ENCODE results near the gene PSPH.
A peak's percentile ranks its signal among the peaks of the same experiment; 100 is the strongest.
"Not testable (repeated sequence)": the region's sequence is repeated elsewhere in the genome, so short reads cannot be mapped to it uniquely, and the experiment has no call there.

The PSPH gene

DNA sequence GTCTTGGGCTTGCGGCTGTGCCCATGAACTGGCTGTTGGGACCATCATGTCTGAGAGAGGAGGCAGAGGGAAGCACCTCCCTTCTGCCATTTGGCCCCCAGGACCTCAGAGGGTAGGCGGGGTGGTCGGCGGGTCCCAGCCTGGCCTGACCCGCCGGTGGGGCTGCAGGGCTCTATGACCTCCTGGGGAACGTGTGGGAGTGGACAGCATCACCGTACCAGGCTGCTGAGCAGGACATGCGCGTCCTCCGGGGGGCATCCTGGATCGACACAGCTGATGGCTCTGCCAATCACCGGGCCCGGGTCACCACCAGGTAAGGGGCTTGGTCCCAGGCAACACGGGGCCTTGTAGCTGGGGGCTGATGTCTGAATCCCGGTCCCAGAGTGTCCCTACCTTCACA is 27.0 kb upstream of the PSPH start:
- H3K27ac ChIP-seq, result no peak overlapping the region

DNA sequence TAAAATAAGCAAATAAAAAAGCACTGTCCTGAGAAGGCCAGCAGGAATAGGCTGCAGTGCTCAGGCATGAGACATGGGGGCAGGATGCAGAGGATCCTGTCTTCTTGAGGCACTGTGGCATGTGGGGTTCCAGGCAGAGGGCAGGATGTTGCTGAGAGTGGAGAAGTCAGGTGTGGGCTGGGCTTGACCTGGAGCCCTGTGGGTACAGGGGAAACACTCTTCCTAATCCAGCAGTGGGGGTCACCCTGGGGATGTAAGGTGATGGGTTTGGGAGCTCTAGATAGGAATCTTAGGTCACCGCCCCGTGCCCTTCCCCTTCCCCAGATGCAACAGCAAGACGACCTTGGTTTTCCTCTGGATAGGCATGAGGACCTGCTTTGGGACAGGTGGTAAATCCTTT is 26.4 kb upstream of the PSPH start:
- no peak overlapping the region for H3K4me2 ChIP-seq
- H3K27me3 ChIP-seq (ENCODE audit: insufficient read depth, low read depth), result no peaks in the 10 kb centered on the region
- no peaks in the 10 kb centered on the region for H3K36me3 ChIP-seq (ENCODE audit: insufficient read depth)
- no peak overlapping the region for H2AFZ ChIP-seq (ENCODE audit: low read depth)
- no peaks in the 10 kb centered on the region for H3K79me2 ChIP-seq (ENCODE audit: insufficient read depth, low read depth)
- no peak overlapping the region for H3K27ac ChIP-seq
- H3K9ac ChIP-seq, result no peak overlapping the region
- TF ChIP-seq, protein P1, sequence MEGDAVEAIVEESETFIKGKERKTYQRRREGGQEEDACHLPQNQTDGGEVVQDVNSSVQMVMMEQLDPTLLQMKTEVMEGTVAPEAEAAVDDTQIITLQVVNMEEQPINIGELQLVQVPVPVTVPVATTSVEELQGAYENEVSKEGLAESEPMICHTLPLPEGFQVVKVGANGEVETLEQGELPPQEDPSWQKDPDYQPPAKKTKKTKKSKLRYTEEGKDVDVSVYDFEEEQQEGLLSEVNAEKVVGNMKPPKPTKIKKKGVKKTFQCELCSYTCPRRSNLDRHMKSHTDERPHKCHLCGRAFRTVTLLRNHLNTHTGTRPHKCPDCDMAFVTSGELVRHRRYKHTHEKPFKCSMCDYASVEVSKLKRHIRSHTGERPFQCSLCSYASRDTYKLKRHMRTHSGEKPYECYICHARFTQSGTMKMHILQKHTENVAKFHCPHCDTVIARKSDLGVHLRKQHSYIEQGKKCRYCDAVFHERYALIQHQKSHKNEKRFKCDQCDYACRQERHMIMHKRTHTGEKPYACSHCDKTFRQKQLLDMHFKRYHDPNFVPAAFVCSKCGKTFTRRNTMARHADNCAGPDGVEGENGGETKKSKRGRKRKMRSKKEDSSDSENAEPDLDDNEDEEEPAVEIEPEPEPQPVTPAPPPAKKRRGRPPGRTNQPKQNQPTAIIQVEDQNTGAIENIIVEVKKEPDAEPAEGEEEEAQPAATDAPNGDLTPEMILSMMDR (conservative IDR thresholded peaks at IDR 0.05; ENCODE audit: low read depth, low read length), result no peak
- no peak overlapping the region for H3K4me3 ChIP-seq (IDR thresholded peaks at IDR 0.05; ENCODE audit: insufficient read depth, low read depth, low read length)
- H4K20me1 ChIP-seq (ENCODE audit: insufficient read depth), result no peaks in the 10 kb centered on the region
- H3K4me1 ChIP-seq (ENCODE audit: low read depth, poor library complexity, severe bottlenecking), result peaks cover 5% of the 10 kb centered on the region

More for the DNA sequence above, 27.0 kb upstream of the PSPH start:
- Histone ChIP-seq H3K4me1 (ENCODE audit: low read depth, poor library complexity, severe bottlenecking) (peaks cover 5% of the 10 kb centered on the region), H3K4me3 (IDR thresholded peaks at IDR 0.05; ENCODE audit: insufficient read depth, low read depth, low read length) (no peak overlapping the region), H3K27me3 (ENCODE audit: insufficient read depth, low read depth) (no peaks in the 10 kb centered on the region), H3K9ac (no peak overlapping the region), H4K20me1 (ENCODE audit: insufficient read depth) (no peaks in the 10 kb centered on the region), H3K36me3 (ENCODE audit: insufficient read depth) (no peaks in the 10 kb centered on the region), H2AFZ (ENCODE audit: low read depth) (no peak overlapping the region), H3K79me2 (ENCODE audit: insufficient read depth, low read depth) (no peaks in the 10 kb centered on the region), H3K4me2 (no peak overlapping the region)
- TF ChIP-seq, protein P1 (conservative IDR thresholded peaks at IDR 0.05; ENCODE audit: low read depth, low read length), result no peak

DNA sequence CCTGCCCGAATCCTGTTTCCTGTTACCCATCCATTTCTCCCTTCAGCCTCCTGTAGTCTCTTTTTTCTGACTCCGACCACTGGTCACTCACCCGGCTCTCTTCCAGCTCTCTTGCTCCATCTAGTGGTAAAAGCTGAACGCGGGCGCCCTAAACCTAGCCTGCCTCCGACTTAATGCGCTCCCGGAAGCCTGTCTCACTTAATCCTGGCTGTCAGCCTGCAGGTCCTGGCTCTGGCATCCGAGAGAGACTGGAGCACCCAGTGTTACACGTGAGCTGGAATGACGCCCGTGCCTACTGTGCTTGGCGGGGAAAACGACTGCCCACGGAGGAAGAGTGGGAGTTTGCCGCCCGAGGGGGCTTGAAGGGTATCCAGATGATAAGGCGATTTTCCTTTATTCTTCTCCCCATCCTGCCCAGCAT is 23.1 kb upstream of the PSPH start:
- H3K27me3 ChIP-seq (ENCODE audit: insufficient read depth, low read depth), result no peaks in the 10 kb centered on the region
- no peak overlapping the region for H3K4me2 ChIP-seq
- TF ChIP-seq, protein P1 (conservative IDR thresholded peaks at IDR 0.05; ENCODE audit: low read depth, low read length), result peak; percentile 76
- no peaks in the 10 kb centered on the region for H3K36me3 ChIP-seq (ENCODE audit: insufficient read depth)
- H4K20me1 ChIP-seq (ENCODE audit: insufficient read depth), result no peaks in the 10 kb centered on the region
- no peak overlapping the region for H3K27ac ChIP-seq
- no peak overlapping the region for H2AFZ ChIP-seq (ENCODE audit: low read depth)
- H3K79me2 ChIP-seq (ENCODE audit: insufficient read depth, low read depth), result no peaks in the 10 kb centered on the region
- H3K4me1 ChIP-seq (ENCODE audit: low read depth, poor library complexity, severe bottlenecking), result peaks cover 3% of the 10 kb centered on the region
- no peak overlapping the region for H3K9ac ChIP-seq
- H3K4me3 ChIP-seq (IDR thresholded peaks at IDR 0.05; ENCODE audit: insufficient read depth, low read depth, low read length), result no peak overlapping the region

DNA sequence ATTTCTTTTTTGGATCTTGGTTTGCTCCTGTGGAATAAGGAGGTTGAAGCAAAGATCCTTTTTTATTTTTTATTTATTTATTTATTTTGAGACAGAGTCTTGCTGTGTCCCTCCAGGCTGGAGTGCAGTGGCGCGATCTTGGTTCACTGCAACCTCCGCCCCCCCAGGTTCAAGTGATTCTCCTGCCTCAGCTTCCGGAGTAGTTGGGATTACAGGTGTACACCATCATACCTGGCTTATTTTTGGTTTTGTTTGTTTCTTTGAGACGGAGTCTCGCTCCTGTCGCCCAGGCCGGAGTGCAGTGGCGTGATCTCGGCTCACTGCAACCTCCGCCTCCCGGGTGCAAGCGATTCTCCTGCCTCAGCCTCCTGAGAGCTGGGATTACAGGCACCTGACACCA is 15.1 kb upstream of the PSPH start:
- H3K27ac ChIP-seq; H3K27me3 ChIP-seq (ENCODE audit: insufficient read depth, low read depth); H3K4me3 ChIP-seq (IDR thresholded peaks at IDR 0.05; ENCODE audit: insufficient read depth, low read depth, low read length); H4K20me1 ChIP-seq (ENCODE audit: insufficient read depth); H3K9ac ChIP-seq; H3K36me3 ChIP-seq (ENCODE audit: insufficient read depth); H3K4me2 ChIP-seq; H2AFZ ChIP-seq (ENCODE audit: low read depth): not testable (repeated sequence)
- Histone ChIP-seq H3K79me2 (ENCODE audit: insufficient read depth, low read depth) (peaks cover 20% of the 10 kb centered on the region; the same call in 1 of the 2 replicates), H3K4me1 (ENCODE audit: low read depth, poor library complexity, severe bottlenecking) (peaks cover 32% of the 10 kb centered on the region)

DNA sequence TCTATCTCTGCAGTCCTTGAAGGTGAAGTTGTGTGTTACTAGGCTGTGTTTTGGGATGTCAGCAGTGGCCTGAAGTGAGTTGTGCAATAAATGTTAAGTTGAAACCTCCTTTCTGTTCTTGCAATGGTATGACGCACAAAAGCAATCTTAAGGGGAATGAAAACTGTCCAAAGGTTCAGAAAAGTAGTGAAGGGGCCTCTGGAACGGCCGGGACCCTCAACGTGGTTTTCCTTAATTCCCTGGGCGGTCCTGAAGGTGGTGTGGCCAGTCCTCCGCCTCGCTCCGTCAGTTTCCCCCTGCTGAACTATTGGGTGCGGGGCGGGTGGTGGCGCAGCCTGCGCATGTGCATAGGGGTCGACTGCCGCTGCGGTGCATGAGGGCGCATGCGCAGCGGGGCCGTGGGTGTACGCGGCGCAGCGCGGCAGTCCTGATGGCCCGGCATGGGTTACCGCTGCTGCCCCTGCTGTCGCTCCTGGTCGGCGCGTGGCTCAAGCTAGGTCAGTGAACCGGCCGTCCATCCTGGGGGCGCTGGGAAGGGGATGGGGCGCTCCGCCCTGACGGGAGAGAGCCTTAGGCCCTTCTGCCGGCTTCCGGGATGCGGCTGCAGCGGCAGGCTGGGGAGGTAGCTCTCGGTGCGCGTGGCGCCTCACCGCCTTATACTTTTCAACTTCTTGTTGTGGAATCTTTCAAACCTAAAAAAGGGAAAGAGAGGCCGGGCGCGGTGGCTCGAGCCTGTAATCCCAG is 12.8 kb upstream of the PSPH start, which contains the start of gene SUMF2:
Gene SUMF2 (plus strand): TSS at position 405 of the 744 bp plus-strand sequence. CDS start 26 bp downstream, at position 431.
- peak within 1 kb of the TSS; percentile 90 for H3K27ac ChIP-seq
- peak within 1 kb of the TSS; percentile 70 for H2AFZ ChIP-seq (ENCODE audit: low read depth)
- H3K4me3 ChIP-seq (IDR thresholded peaks at IDR 0.05; ENCODE audit: insufficient read depth, low read depth, low read length), result no peak within 1 kb of the TSS
- H3K36me3 ChIP-seq (ENCODE audit: insufficient read depth), result peaks cover 21% of the 10 kb centered on the region; the same call in 1 of the 2 replicates
- peak within 1 kb of the TSS; percentile 88 for H3K9ac ChIP-seq
- H3K27me3 ChIP-seq (ENCODE audit: insufficient read depth, low read depth), result no peaks in the 10 kb centered on the region
- H4K20me1 ChIP-seq (ENCODE audit: insufficient read depth), result no peaks in the 10 kb centered on the region
- TF ChIP-seq, protein P1 (conservative IDR thresholded peaks at IDR 0.05; ENCODE audit: low read depth, low read length), result no peak
- peaks cover 27% of the 10 kb centered on the region; the same call in 1 of the 2 replicates for H3K79me2 ChIP-seq (ENCODE audit: insufficient read depth, low read depth)
- H3K4me2 ChIP-seq, result peak within 1 kb of the TSS; percentile 38
- H3K4me1 ChIP-seq (ENCODE audit: low read depth, poor library complexity, severe bottlenecking), result peaks cover 55% of the 10 kb centered on the region
